Lower leg skin (tissue), 3 donors: Measurements from ENCODE around the gene DDI2.

ENCODE experiments used
- POLR2A ChIP-seq, 2 donors: fragments of 450-650 bp; IDR thresholded peaks; one replicate each; pipeline ENCODE4 v1.6.1; 2016 to 2017; ENCODE audit warnings: antibody characterized with exemption in 2 of 2, mild to moderate bottlenecking in 1 of 2, moderate library complexity in 1 of 2
- TF ChIP-seq, protein P1 (sequence below), 3 donors: fragments of 450-650 bp; IDR thresholded peaks; one replicate each; pipeline ENCODE4 v1.5.1; 2016; ENCODE audit warnings: antibody characterized with exemption in 3 of 3, mild to moderate bottlenecking in 3 of 3, moderate library complexity in 2 of 3

GRCh38 chr1:15621975-15622374 lies 4.7 kb downstream of the DDI2 start:
- TF ChIP-seq POLR2A (IDR thresholded peaks at IDR 0.05): no peak
- TF ChIP-seq, protein P1, sequence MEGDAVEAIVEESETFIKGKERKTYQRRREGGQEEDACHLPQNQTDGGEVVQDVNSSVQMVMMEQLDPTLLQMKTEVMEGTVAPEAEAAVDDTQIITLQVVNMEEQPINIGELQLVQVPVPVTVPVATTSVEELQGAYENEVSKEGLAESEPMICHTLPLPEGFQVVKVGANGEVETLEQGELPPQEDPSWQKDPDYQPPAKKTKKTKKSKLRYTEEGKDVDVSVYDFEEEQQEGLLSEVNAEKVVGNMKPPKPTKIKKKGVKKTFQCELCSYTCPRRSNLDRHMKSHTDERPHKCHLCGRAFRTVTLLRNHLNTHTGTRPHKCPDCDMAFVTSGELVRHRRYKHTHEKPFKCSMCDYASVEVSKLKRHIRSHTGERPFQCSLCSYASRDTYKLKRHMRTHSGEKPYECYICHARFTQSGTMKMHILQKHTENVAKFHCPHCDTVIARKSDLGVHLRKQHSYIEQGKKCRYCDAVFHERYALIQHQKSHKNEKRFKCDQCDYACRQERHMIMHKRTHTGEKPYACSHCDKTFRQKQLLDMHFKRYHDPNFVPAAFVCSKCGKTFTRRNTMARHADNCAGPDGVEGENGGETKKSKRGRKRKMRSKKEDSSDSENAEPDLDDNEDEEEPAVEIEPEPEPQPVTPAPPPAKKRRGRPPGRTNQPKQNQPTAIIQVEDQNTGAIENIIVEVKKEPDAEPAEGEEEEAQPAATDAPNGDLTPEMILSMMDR (IDR thresholded peaks at IDR 0.05): no peak
